Stimulated activated CD4-positive, alpha-beta T cell treated with anti-CD3 and anti-CD28 coated beads, Interleukin-15, amount 100 ng/mL, for 1 hour (primary cell): ENCODE results near the gene RTKN2.
A peak's percentile ranks its signal among the peaks of the same experiment; 100 is the strongest.

ENCODE experiments used
- DNase-seq, 2 donors: peaks; one replicate each; pipeline ENCODE4 v3.0.0-alpha.2; 2020; ENCODE audit warnings: low read depth in 1 of 2, low spot score in 1 of 2

Gene RTKN2

DNA sequence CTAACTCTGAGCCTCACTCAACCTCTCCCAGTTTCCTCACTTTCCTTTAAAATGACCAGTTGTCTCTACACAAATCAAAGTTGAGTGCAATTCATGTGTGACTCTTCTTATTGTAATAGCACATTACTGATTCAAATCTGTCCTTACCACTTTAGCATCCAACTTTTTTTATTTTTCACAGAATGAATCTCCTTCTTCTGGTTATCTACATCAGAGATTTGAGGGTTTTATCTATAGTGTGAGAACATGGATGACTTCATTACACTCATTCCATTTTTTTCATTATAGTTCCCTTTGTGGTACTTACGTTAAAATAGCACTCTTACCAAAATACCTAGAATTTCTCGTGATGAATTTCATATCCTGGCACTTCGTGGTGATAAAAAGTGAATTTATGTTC is 43.3 kb downstream of the RTKN2 start:
- DNase-seq, result no peak

DNA sequence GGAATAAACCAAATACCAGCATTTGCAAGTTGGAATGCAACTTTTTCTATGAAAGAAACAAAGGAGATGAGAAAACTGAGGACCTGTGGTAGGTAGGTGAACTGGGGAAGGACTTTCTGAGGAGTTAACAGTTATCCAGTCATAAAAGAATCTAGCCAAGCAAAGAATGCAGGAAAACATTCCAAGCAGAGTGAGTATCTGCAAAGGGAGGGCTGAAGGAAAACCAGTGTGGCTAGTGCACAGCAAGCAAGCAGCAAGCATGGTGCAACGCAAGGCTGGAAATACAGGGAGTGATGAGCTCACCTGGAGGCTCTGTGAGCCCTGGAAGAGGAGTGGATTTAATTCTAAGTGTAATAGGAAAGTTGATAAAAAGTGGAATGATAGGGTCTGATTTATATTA is 44.0 kb downstream of the RTKN2 start:
- no peak for DNase-seq

DNA sequence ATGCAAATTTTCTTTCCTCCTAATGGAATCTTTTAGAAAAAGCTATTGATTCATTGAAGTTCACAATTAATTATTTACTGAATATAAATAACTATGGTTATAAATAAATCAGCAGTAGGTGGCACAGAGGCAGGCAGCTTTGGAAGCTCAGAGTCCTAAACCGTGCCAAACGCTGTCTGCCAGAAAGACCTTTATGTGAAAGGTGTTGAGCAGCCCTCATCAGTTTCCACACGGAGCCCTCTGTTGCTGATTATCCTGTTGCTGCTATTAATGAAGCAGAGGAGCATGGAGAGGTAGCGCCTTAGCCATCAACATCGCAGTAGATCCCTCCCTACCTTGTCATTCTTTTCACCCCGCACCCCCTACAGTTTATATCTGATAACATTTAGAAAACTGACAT is 51.0 kb downstream of the RTKN2 start:
- no peak for DNase-seq

DNA sequence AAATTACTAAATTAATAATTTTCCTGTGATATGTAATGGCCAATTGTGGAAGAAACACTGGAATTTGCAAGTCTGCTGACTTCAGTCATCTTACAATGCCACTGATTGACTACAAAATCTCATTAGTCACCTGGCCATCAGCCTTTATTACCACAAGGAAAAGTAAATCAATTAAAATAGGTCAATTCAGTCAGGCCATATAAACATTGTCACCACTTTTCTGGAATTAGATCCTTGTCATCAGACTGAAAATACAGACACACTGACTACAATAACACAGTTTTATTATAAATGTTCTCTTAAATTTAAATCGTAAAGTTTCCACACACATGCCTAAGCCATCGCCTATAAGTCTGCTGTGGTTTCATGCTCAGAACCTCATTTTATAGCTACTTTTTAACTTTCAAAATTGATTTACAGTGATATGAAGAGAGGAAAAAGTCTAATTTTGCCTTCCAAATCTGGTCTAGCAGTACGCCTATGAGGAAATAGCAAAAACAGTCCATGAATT is 54.2 kb downstream of the RTKN2 start:
- no peak for DNase-seq

- no peak for DNase-seq
These were observed 62.8 kb downstream of the RTKN2 start for GRCh38 chr10:62205750-62206399.

DNA sequence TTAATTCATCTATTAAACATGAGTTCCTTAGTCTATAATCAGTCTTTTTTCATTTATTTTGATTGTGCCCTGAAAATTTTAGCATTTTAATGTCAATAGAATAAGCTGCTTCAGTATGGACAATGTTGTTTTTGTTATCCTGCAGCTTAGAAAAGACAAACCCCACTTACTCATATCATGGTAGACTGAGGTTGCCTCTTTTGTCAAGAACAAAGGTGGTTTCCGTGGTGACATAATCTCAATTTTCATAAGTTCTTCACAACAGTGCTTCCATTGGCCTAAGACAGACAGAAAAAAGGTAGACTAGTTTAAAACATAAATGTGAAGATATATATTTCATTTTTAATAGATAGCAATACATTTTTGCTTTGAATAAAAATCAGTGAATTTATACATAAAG is 69.1 kb downstream of the RTKN2 start:
- DNase-seq, result no peak

GRCh38 chr10:62196528-62196927 is 72.1 kb downstream of the RTKN2 start:
- no peak for DNase-seq

- DNase-seq, result no peak
These were observed 73.0 kb downstream of the RTKN2 start for GRCh38 chr10:62195675-62195926.

- no peak for DNase-seq
These were observed 73.5 kb downstream of the RTKN2 start for GRCh38 chr10:62194924-62195674.

GRCh38 chr10:62193479-62193878 is 75.2 kb downstream of the RTKN2 start:
- DNase-seq, result no peak

- no peak for DNase-seq
These were observed 79.5 kb downstream of the RTKN2 start for GRCh38 chr10:62189131-62189530.

- no peak for DNase-seq
These were observed 80.5 kb downstream of the RTKN2 start for GRCh38 chr10:62188021-62188616.

DNA sequence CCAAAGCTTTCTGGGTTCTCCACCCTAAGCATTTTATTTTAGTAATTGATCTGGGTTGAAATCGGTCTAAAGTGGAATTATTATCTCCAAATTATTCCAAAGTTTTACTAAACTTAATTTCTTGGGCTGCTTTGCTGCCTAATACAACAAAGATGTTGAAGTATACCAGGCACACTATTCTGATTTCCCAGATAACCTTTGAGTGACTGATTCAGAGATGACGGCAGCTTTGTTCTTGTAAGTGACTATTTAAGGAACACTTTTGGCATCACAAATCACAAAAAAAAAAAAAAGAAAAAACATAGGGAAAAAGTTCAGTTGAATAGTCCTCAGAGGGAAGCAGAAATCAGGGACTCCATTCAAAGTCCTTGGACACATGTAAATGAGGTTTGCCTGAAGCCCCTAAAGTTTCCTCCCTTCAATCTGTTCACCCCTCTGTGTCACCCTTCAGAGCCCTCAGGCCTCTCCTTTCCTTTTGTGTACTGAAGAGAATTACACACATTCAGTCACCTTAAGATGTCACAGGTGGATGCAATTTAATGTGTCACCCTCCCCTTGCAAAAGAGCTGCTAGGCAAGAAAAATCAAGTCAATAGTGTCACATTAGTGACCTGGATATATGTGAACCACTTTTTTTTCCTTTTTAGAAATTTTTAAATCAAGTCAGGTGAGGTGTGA is 81.5 kb downstream of the RTKN2 start:
- DNase-seq, result no peak

DNA sequence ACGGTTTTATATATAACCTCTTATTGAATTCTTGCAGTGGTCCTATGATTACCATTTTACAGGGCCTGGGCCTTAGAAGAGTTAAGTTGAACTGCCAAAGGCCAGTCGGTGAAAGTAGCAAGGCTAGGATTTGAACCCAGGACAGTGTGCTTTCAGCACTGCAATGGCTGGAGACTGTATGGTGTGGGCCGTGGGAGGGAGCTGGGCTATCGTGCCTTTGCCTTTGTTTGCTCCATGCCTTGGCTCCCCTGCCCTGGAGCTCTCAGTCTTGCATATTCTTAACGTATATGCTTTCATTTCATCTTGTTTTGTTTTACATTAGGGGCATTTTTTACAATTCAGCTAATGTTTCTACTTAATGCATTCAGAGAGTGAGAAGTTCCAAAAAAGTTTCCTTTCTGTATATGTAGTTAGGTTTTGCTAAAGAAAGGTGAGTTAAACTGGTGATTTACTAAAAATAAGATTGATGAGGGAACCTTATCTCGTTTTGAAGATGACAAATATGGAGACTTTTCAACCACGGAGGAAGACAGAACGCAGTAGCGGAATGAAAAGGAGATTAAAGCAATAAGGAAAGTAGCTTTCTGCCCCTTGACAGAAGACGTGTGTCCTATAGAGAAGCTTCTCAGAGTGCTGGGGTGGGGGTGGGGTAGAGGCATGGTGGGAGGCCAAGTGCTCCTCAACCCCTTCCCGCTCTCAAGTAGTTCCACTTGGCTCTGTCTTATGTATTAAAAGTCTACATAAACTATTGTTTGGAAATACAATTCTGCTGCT is 82.5 kb downstream of the RTKN2 start:
- no peak for DNase-seq

DNA sequence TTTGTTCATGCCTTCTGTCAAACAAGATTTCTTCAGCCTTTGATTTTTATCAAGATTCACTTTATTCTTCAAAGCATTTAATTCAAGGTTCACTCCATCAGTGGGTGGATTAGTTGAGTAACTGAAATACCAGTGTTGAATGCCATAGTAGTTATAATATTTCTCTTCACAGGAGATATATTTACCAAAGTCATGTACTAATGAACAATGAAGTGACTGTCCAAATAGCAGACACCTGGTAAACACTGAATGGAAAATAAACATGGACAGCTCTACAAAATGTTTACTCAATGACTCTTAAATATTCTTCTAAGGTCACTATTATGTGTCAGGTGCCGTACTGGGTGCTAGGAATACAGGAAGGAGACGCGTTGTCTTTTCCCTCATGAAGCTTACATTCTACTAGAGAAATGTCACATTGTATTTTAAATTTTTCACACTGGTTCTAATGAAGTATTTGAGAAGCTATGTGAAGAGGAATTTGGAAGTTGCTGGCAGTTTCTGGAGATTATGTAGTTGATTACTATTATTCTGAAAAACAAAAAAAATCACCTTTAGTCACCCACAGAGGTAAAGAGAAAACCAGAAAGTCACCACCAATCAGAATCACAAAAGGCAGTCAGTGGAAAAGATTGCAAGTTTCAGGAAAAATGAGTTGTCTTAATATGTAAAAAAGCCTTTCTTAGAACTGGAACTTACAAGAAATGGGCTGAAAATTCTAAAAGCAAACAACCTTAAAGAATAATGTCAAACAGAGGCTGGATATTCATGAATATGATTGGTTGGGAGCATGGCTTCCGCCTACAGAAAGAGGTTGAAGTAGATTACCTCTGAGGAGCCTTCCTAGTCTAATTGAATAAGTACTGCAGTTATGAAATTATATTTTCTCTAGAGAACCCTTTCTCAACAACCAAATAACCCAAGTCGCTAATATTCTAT is 84.5 kb downstream of the RTKN2 start:
- DNase-seq, result no peak

- peak in 1 of 2 donors; percentile 16 for DNase-seq
These were observed 85.2 kb downstream of the RTKN2 start for GRCh38 chr10:62183442-62183841.

DNA sequence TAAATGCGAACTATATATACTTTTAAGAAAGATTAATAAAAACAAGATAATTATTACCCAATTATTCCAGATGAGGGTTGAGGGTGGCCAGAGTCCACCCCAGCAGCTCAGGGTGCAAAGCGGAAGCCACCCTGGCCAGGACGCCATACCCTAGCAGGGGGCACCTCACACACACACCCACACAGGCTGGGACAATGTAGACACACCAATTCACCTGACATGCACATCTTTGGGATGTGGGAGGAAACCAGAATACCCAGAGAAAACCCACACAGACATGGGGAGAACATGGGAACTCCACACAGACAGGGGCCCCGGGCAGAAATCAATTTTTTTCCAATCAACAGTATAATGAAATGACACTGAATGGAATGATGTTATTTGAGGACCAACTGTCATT is 86.0 kb downstream of the RTKN2 start:
- no peak for DNase-seq

DNA sequence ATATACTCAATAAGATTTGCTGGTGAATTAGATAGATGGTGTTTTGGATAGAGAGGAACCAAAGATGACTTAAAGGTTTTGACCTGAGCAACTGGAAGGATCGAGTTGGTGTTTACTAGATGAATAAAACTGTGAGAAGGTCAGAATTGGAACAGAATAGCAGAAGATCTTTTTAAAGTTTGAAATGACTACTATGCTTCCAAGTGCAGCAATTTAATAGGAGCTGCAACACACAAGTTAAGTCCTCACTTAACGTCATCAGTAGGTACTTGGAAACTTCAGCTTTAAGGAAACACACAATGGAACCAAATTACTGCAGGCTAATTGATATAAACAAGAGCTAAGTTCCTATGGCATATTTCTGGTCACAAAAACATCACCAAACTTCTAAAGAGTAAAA is 86.5 kb downstream of the RTKN2 start:
- DNase-seq, result no peak

DNA sequence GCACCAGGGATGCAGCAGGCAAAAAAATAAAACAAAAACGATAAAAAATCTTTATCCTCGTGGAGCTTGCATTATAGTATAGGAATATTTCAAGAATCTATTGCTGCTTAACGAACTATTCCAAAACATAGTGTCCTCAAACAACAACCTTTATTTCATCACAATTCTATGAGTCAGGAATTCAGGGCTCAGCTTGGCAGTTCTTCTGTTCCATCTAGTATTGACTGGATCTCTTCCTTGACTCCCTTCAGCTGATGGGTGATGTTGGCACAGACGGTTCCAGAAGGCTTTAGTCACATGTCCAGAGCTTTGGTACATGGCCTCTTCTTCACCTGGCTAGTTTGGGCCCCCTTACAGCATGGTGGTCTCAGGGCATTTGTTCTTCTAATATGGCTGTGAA is 88.0 kb downstream of the RTKN2 start:
- DNase-seq, result no peak

- no peak for DNase-seq
These were observed 90.1 kb downstream of the RTKN2 start for GRCh38 chr10:62178568-62178967.
